DOHH2 (cell line): ENCODE data around the gene FHOD3.

Experiments
- H3F3A ChIP-seq: fragments of 200-600 bp; sonication (generic), shearing (Covaris generic); 2 replicates; pipeline ENCODE4 v1.6.0; 2016; ENCODE audit warnings: antibody characterized with exemption, mild to moderate bottlenecking; ENCODE audit not compliant: control insufficient read depth, insufficient read depth
- H3K27ac ChIP-seq: fragments of 200-600 bp; sonication (generic); 2 replicates; pipeline ENCODE4 v1.5.1; 2014; ENCODE audit warnings: low read depth, mild to moderate bottlenecking, low read length, moderate library complexity
- H3K27me3 ChIP-seq: fragments of 200-600 bp; sonication (generic); 2 replicates; pipeline ENCODE4 v1.6.1; 2014; ENCODE audit warnings: mild to moderate bottlenecking, low read length, mixed read lengths; ENCODE audit not compliant: control insufficient read depth
- H3K36me3 ChIP-seq: fragments of 200-600 bp; sonication (generic); 2 replicates; pipeline ENCODE4 v1.6.1; 2014; ENCODE audit warnings: mild to moderate bottlenecking, low read length, moderate library complexity, mixed read lengths; ENCODE audit not compliant: control insufficient read depth
- H3K4me1 ChIP-seq: fragments of 200-600 bp; sonication (generic); 2 replicates; pipeline ENCODE4 v1.6.1; 2014; ENCODE audit warnings: mild to moderate bottlenecking, low read length, mixed read lengths; ENCODE audit not compliant: control insufficient read depth
- H3K4me2 ChIP-seq: fragments of 200-600 bp; sonication (generic); 2 replicates; pipeline ENCODE4 v1.6.0; 2014; ENCODE audit warnings: mild to moderate bottlenecking, low read length, moderate library complexity
- H3K4me3 ChIP-seq: fragments of 200-600 bp; sonication (generic); 2 replicates; pipeline ENCODE4 v1.5.1; 2014; ENCODE audit warnings: mild to moderate bottlenecking, low read length, mixed read lengths
- H3K79me2 ChIP-seq: fragments of 200-600 bp; sonication (generic); 2 replicates; pipeline ENCODE4 v1.6.1; 2014; ENCODE audit warnings: mild to moderate bottlenecking, low read length, mixed read lengths; ENCODE audit not compliant: control insufficient read depth
- H3K9me2 ChIP-seq: fragments of 200-600 bp; sonication (generic); replicated peaks from 2 replicates; pipeline ENCODE4 v1.6.1; 2014; ENCODE audit warnings: mild to moderate bottlenecking, low read length, mixed read lengths; ENCODE audit not compliant: control insufficient read depth
- H3K9me3 ChIP-seq: fragments of 200-600 bp; sonication (generic); 2 replicates; pipeline ENCODE4 v1.6.1; 2014; ENCODE audit warnings: antibody characterized with exemption, low read length, mixed read lengths; ENCODE audit not compliant: control insufficient read depth, insufficient read depth
- H4K20me1 ChIP-seq: fragments of 200-600 bp; sonication (generic); 2 replicates; pipeline ENCODE4 v1.6.0; 2014; ENCODE audit warnings: low read depth, mild to moderate bottlenecking, antibody characterized with exemption, low read length, moderate library complexity; ENCODE audit not compliant: control insufficient read depth, insufficient read depth
- CTCF ChIP-seq: fragments of 200-600 bp; sonication (generic); IDR thresholded peaks from one replicate; pipeline ENCODE4 v1.5.1; 2014; ENCODE audit warnings: antibody characterized with exemption, mild to moderate bottlenecking, low read depth, low read length; ENCODE audit not compliant: poor library complexity, severe bottlenecking
- EZH2phosphoT487 ChIP-seq: fragments of 200-600 bp; sonication (generic); IDR thresholded peaks from 2 replicates; pipeline ENCODE4 v1.6.1; 2017; ENCODE audit warnings: borderline replicate concordance, mild to moderate bottlenecking, antibody characterized with exemption, low read length, moderate library complexity, mixed read lengths

The FHOD3 gene

GRCh38 chr18:36568487-36568886 lies 271.0 kb downstream of the FHOD3 start:
- no peaks in the 10 kb centered on the region for H3K36me3 ChIP-seq
- H4K20me1 ChIP-seq = no peaks in the 10 kb centered on the region
- H3K79me2 ChIP-seq = no peaks in the 10 kb centered on the region
- H3K4me2 ChIP-seq = no peak overlapping the region
- peaks cover 3% of the 10 kb centered on the region; the same call in 1 of the 2 replicates for H3K4me1 ChIP-seq
- no peaks in the 10 kb centered on the region for H3K9me3 ChIP-seq
- no peaks in the 10 kb centered on the region for H3K27me3 ChIP-seq
- H3K9me2 ChIP-seq = no peaks in the 10 kb centered on the region
- no peak overlapping the region for H3K27ac ChIP-seq
- no peak overlapping the region for H3K4me3 ChIP-seq
- TF ChIP-seq CTCF (no peak), EZH2phosphoT487 (no peak)
- H3F3A ChIP-seq = no peaks in the 10 kb centered on the region

GRCh38 chr18:36572135-36572856 lies 274.8 kb downstream of the FHOD3 start:
- H3F3A ChIP-seq = no peaks in the 10 kb centered on the region
- H3K9me2 ChIP-seq = no peaks in the 10 kb centered on the region
- H3K4me2 ChIP-seq = peak overlapping the region; percentile 34
- peaks cover 3% of the 10 kb centered on the region; the same call in 1 of the 2 replicates for H3K4me1 ChIP-seq
- no peaks in the 10 kb centered on the region for H3K9me3 ChIP-seq
- no peaks in the 10 kb centered on the region for H3K79me2 ChIP-seq
- TF ChIP-seq CTCF (peak; percentile 91), EZH2phosphoT487 (no peak)
- H4K20me1 ChIP-seq = no peaks in the 10 kb centered on the region
- no peaks in the 10 kb centered on the region for H3K27me3 ChIP-seq
- H3K36me3 ChIP-seq = no peaks in the 10 kb centered on the region
- no peak overlapping the region for H3K27ac ChIP-seq
- H3K4me3 ChIP-seq = no peak overlapping the region

GRCh38 chr18:36576339-36576738 lies 278.8 kb downstream of the FHOD3 start:
- Histone ChIP-seq H3K9me2 (no peaks in the 10 kb centered on the region), H3F3A (no peaks in the 10 kb centered on the region), H4K20me1 (no peaks in the 10 kb centered on the region), H3K36me3 (no peaks in the 10 kb centered on the region), H3K27ac (no peak overlapping the region), H3K27me3 (no peaks in the 10 kb centered on the region), H3K9me3 (no peaks in the 10 kb centered on the region), H3K4me2 (no peak overlapping the region), H3K79me2 (no peaks in the 10 kb centered on the region), H3K4me3 (no peak overlapping the region), H3K4me1 (peaks cover 3% of the 10 kb centered on the region; the same call in 1 of the 2 replicates)
- TF ChIP-seq EZH2phosphoT487 (no peak), CTCF (no peak)
